ENCODE measurements around the gene PPM1H.
A peak's percentile ranks its signal among the peaks of the same experiment; 100 is the strongest.

The PPM1H gene

GRCh38 chr12:62866451-62867082 lies 68.4 kb downstream of the PPM1H start:
- no peak for DNase-seq

GRCh38 chr12:62865937-62866336 lies 69.0 kb downstream of the PPM1H start:
- DNase-seq: no peak

- peak; percentile 28 for DNase-seq
Measured at GRCh38 chr12:62865065-62865464, 69.9 kb downstream of the PPM1H start.

GRCh38 chr12:62862259-62862881 lies 72.6 kb downstream of the PPM1H start:
- DNase-seq: no peak

GRCh38 chr12:62861586-62861985 lies 73.4 kb downstream of the PPM1H start:
- DNase-seq: peak; percentile 26

GRCh38 chr12:62860501-62861411 lies 74.2 kb downstream of the PPM1H start:
- no peak for DNase-seq

- no peak for DNase-seq
Measured at GRCh38 chr12:62860020-62860419, 74.9 kb downstream of the PPM1H start.

GRCh38 chr12:62859321-62859737 lies 75.6 kb downstream of the PPM1H start:
- no peak for DNase-seq

GRCh38 chr12:62856454-62856853 lies 78.5 kb downstream of the PPM1H start:
- DNase-seq: no peak

- DNase-seq: no peak
Measured at GRCh38 chr12:62854024-62854423, 80.9 kb downstream of the PPM1H start.

GRCh38 chr12:62849398-62849797 lies 85.6 kb downstream of the PPM1H start:
- DNase-seq: no peak

GRCh38 chr12:62848418-62848817 lies 86.5 kb downstream of the PPM1H start:
- DNase-seq: no peak

GRCh38 chr12:62847709-62848108 lies 87.2 kb downstream of the PPM1H start:
- DNase-seq: no peak

GRCh38 chr12:62846491-62846890 lies 88.5 kb downstream of the PPM1H start:
- DNase-seq: no peak

GRCh38 chr12:62844915-62845314 lies 90.0 kb downstream of the PPM1H start:
- DNase-seq: no peak

GRCh38 chr12:62843716-62844115 lies 91.2 kb downstream of the PPM1H start:
- no peak for DNase-seq

- DNase-seq: no peak
Measured at GRCh38 chr12:62841846-62842245, 93.1 kb downstream of the PPM1H start.

- no peak for DNase-seq
Measured at GRCh38 chr12:62840806-62841205, 94.1 kb downstream of the PPM1H start.

GRCh38 chr12:62839869-62840660 lies 94.9 kb downstream of the PPM1H start:
- no peak for DNase-seq

GRCh38 chr12:62834971-62835547 lies 99.9 kb downstream of the PPM1H start:
- DNase-seq: peak; percentile 48

GRCh38 chr12:62834406-62834805 lies 100.5 kb downstream of the PPM1H start:
- peak; percentile 36 for DNase-seq

GRCh38 chr12:62833634-62834033 lies 101.3 kb downstream of the PPM1H start:
- DNase-seq: no peak

- DNase-seq: no peak
Measured at GRCh38 chr12:62832558-62832957, 102.4 kb downstream of the PPM1H start.

All from retina (tissue), 1 donor.